ENCODE results near the gene JPH3.
"Not testable (repeated sequence)": the region's sequence is repeated elsewhere in the genome, so short reads cannot be mapped to it uniquely, and the experiment has no call there.

JPH3 gene

DNA sequence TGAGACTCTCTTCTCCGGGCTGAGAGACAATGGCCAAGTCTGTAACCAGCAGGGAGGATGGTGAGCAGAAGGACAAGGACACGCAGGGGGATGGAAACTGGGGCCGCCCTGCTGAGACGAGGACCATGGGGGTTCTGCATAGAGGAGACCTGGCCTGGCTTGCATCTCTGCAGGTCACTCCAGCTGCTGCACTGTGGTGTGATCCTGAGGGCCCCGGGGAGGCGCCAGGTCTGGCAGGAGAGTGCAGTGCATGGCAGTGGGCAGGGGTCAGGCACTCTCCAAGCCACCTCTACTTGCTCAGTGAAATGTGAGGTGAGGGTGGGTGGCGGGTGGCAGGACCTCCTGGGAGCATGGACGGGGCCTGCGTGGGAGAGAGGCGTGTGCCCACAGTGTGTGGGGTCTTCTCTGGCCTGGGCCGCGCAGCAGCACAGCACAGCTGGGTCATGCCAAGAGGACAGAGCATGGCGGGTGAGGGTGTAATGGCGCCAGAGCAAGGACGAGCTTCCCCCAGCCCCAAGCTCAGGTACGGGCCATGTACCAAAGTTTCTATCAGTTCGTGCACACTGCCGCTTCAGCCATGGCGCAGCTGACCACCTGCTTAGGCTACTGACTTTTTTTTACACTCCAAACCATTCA is 120.4 kb downstream of the JPH3 start:
- no peak for DNase-seq

GRCh38 chr16:87723226-87723623 is 120.9 kb downstream of the JPH3 start:
- DNase-seq: peak; percentile 78

GRCh38 chr16:87724490-87725291 is 122.4 kb downstream of the JPH3 start:
- no peak for DNase-seq

- peak; percentile 72 for DNase-seq
Measured at GRCh38 chr16:87725596-87726235, 123.4 kb downstream of the JPH3 start.

- DNase-seq: not testable (repeated sequence)
Measured at GRCh38 chr16:87726577-87726976, 124.3 kb downstream of the JPH3 start.

DNA sequence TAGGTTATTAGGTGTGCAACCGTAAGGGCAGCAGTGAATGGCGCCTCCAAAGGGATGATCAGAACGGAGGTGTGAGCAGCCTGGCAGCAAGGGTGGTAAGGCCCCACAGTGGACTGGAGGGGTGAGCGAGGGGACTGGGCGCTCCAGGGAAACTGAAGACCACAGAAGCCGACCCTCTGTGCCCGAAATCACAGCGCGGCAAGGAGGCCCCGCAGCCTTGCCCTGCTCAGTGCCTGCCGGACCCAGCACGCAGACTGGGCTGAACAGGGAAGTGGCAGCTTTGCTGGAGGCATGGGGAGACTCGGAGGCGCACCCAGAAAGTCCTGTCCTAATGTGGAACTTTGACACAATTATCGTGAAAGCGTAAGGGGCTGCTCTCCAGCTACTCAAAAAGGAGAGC is 125.0 kb downstream of the JPH3 start:
- DNase-seq: no peak

DNA sequence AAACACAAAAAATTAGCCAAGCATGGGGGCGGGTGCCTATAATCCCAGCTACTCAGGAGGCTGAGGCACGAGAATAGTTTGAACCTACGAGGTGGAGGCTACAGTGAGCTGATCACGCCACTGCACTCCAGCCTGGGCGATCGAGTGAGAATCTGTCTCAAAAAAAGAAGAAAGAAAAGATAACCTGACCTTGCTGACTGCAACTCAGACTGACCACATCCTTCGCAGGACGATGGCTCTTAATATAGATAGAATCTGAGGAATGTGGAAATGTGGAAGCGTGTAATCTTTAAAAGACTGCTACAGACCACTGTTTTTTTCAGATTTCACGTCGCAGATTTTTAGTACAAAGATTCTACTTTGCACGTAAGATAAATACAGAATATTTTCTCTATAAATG is 125.7 kb downstream of the JPH3 start:
- DNase-seq: no peak

- no peak for DNase-seq
Measured at GRCh38 chr16:87729266-87729954, 127.1 kb downstream of the JPH3 start.

DNA sequence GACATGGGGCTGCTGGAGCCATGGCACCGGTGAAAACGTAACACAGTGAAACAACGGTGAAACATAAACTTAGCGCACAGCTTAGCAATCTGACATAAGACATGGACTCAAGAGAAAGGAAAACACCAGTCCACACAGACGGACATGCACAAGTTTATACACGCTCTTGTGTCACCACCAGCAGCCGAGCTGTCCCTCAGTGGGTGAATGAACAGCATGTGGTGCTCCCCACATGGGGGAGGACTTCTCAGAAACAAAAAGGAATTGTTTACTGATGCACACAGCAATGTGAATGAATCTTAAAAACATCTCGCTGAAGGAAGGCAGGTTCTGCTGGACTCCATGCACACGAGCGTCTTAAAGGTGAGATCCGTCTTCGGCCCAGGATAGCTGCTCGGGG is 129.3 kb downstream of the JPH3 start:
- DNase-seq: no peak

GRCh38 chr16:87733190-87733589 is 130.9 kb downstream of the JPH3 start:
- no peak for DNase-seq

- no peak for DNase-seq
Measured at GRCh38 chr16:87734644-87735043, 132.3 kb downstream of the JPH3 start.

- no peak for DNase-seq
Measured at GRCh38 chr16:87735270-87736007, 133.1 kb downstream of the JPH3 start.

GRCh38 chr16:87736008-87736382 is 133.7 kb downstream of the JPH3 start:
- DNase-seq: no peak

GRCh38 chr16:87739801-87740200 is 137.5 kb downstream of the JPH3 start:
- DNase-seq: no peak

GRCh38 chr16:87740441-87740840 is 138.1 kb downstream of the JPH3 start:
- DNase-seq: peak; percentile 51

DNA sequence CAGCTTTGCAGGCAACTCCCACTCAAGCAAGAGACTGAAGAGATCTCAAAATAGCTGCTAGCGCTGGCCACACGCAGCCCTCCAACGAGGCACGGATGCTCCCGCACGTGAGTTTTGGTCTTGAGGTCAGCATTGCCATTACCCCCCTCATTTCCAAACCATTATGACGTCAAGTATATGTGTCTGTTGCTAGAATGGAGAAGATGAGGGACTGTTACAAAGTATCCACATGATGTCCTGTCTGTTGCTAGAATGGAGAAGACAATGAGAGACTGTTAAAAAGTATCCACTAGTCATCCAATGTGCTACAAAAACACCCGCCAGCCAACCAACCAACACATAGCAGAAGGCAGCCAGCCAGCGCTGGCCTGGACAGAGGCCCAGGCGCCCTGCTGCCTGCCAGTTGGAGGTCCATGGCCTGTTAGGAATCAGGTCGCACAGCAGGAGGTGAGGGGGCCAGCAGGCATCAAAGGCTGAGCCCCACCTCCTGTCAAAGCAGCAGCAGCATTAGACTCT is 138.7 kb downstream of the JPH3 start:
- no peak for DNase-seq

- DNase-seq: no peak
Measured at GRCh38 chr16:87741700-87742415, 139.6 kb downstream of the JPH3 start.

DNA sequence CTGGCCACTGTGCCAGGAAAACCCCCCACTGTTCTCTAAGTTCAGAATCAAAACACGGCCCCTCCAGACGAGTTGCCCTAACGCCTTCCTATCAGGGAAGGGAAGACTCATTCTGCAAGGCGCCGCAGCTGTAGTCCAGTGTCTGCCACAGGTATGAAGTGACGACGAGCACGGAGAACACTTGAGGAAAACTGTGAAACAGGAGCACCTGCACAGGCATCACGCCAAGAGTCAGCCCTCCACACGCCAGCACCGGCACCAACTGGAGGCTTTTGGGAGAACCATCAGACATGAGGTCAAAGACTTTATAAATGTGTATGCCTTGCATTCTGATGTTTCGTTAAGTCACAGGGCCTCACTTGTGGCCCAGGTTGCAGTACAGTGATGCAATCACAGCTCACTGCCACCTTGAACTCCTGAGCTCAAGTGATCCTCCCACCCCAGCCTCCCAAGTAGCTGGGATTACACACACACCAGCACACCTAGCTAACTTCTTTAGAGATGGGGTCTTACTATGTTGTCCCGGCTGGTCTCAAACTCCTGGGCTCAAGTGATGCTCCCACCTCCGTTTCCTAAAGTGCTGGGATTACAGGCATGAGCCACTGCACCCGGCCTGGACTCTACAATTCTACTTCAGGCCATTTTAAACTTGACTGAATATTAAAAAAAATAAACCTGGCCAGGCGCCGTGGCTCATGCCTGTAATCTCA is 140.6 kb downstream of the JPH3 start:
- no peak for DNase-seq

DNA sequence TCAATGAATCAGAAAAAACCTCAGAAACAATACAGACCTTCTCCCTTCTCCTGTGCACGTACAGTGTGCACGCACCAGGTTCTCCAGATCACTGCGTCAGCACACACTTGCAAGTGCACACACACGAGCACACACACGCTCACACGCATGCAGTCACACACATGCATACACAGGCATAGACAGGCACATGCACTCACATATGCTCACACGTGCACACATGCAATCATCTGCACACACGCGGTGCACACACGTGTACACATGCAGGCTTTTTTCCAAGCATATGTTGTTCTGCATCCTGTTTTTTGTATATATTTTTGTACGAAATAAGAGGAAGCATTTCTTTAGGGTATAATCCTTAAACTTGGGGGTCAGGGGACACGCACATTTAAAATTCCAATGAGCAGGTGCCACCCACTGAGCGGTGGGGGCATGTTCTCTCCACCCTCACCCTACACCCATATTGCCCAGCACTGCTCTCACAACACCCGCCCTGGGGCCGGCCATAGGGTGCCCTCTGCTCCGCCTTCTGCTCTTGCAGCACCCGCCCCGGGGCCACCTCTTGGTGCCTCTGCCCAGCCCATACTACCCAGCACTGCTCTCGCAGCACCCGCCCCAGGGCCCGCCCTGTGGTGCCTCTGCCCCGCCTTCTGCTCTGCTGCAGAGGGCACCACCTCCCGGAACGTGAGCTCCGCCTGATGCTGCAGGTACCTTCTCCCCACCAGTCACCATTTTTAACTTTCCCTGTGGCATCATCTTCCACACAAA is 142.6 kb downstream of the JPH3 start:
- DNase-seq: no peak

- DNase-seq: no peak
Measured at GRCh38 chr16:87746178-87746577, 143.9 kb downstream of the JPH3 start.
